ENCODE data around the gene LSAMP. TPM values are rescaled to one million over a fixed set of nuclear protein-coding genes. Genes with fewer than 3 reads are reported as not detected.
A peak's percentile ranks its signal among the peaks of the same experiment; 100 is the strongest.

Gene LSAMP
- total RNA-seq, 1 experiment from 2014 or later: 0.15 TPM

- Histone ChIP-seq H2AFZ (ENCODE audit: low read length) (no peak overlapping the region), H3K9me3 (ENCODE audit: low read length) (no peaks in the 10 kb centered on the region), H3K4me2 (ENCODE audit: low read length) (no peak overlapping the region), H3K9ac (ENCODE audit: low read length) (no peak overlapping the region), H3K4me3 (ENCODE audit: low read length) (peak overlapping the region; percentile 32; the same call in 1 of the 2 replicates), H3K4me1 (ENCODE audit: insufficient read depth, low read length) (peaks cover 8% of the 10 kb centered on the region; the same call in 1 of the 2 replicates), H3K36me3 (ENCODE audit: low read depth, low read length) (no peaks in the 10 kb centered on the region), H3K9me2 (replicated peaks; ENCODE audit: low read length) (no peaks in the 10 kb centered on the region), H3K27me3 (ENCODE audit: low read length) (peaks cover 26% of the 10 kb centered on the region; the same call in 1 of the 2 replicates), H3K27ac (ENCODE audit: low read length) (no peak overlapping the region), H3F3A (ENCODE audit: low read length, unreplicated experiment) (no peaks in the 10 kb centered on the region), H4K20me1 (ENCODE audit: low read length) (no peaks in the 10 kb centered on the region), H3K79me2 (ENCODE audit: low read length) (no peaks in the 10 kb centered on the region)
- ATAC-seq (no peak), DNase-seq (no peak)
- TF ChIP-seq EZH2 (IDR thresholded peaks at IDR 0.05; ENCODE audit: low read length, unreplicated experiment) (no peak), EZH2phosphoT487 (IDR thresholded peaks at IDR 0.05; ENCODE audit: borderline replicate concordance, low read length) (no peak), CTCF (conservative IDR thresholded peaks at IDR 0.05; ENCODE audit: low read depth, low read length) (no peak)
- intact Hi-C loops (cut with micrococcal nuclease): no loop called here
- ChIA-PET CTCF (no interaction called here), POLR2A (ENCODE audit: unreplicated experiment) (no interaction called here)
- no TSS peak for BruUV-seq (replicated peaks)
Measured at GRCh38 chr3:116444115-116444747, 1.1 kb downstream of the LSAMP start.

GRCh38 chr3:116443191-116443661, 2.1 kb downstream of the LSAMP start:
- no peak overlapping the region for H3K4me2 ChIP-seq (ENCODE audit: low read length)
- no peak overlapping the region for H3K9ac ChIP-seq (ENCODE audit: low read length)
- H3K27me3 ChIP-seq (ENCODE audit: low read length): peaks cover 26% of the 10 kb centered on the region; the same call in 1 of the 2 replicates
- H2AFZ ChIP-seq (ENCODE audit: low read length): no peak overlapping the region
- no peaks in the 10 kb centered on the region for H4K20me1 ChIP-seq (ENCODE audit: low read length)
- H3K27ac ChIP-seq (ENCODE audit: low read length): no peak overlapping the region
- no peaks in the 10 kb centered on the region for H3K36me3 ChIP-seq (ENCODE audit: low read depth, low read length)
- H3K9me2 ChIP-seq (replicated peaks; ENCODE audit: low read length): no peaks in the 10 kb centered on the region
- no peaks in the 10 kb centered on the region for H3K79me2 ChIP-seq (ENCODE audit: low read length)
- intact Hi-C loops (cut with micrococcal nuclease): no loop called here
- no peak overlapping the region for H3K4me3 ChIP-seq (ENCODE audit: low read length)
- no peak for TF ChIP-seq EZH2 (IDR thresholded peaks at IDR 0.05; ENCODE audit: low read length, unreplicated experiment)
- ChIA-PET CTCF (no interaction called here), POLR2A (ENCODE audit: unreplicated experiment) (no interaction called here)
- H3K4me1 ChIP-seq (ENCODE audit: insufficient read depth, low read length): peaks cover 8% of the 10 kb centered on the region; the same call in 1 of the 2 replicates
- no peaks in the 10 kb centered on the region for H3K9me3 ChIP-seq (ENCODE audit: low read length)
- no peak for DNase-seq
- ATAC-seq: no peak
- H3F3A ChIP-seq (ENCODE audit: low read length, unreplicated experiment): no peaks in the 10 kb centered on the region
- no TSS peak for BruUV-seq (replicated peaks)

GRCh38 chr3:116442331-116443021, 2.8 kb downstream of the LSAMP start:
- H3K36me3 ChIP-seq (ENCODE audit: low read depth, low read length): no peaks in the 10 kb centered on the region
- DNase-seq (no peak), ATAC-seq (no peak)
- no peak overlapping the region for H2AFZ ChIP-seq (ENCODE audit: low read length)
- H3K79me2 ChIP-seq (ENCODE audit: low read length): no peaks in the 10 kb centered on the region
- H3F3A ChIP-seq (ENCODE audit: low read length, unreplicated experiment): no peaks in the 10 kb centered on the region
- H3K4me2 ChIP-seq (ENCODE audit: low read length): no peak overlapping the region
- intact Hi-C loops (cut with micrococcal nuclease): no loop called here
- ChIA-PET CTCF (no interaction called here), POLR2A (ENCODE audit: unreplicated experiment) (no interaction called here)
- no peaks in the 10 kb centered on the region for H4K20me1 ChIP-seq (ENCODE audit: low read length)
- no peaks in the 10 kb centered on the region for H3K9me2 ChIP-seq (replicated peaks; ENCODE audit: low read length)
- no TSS peak for BruUV-seq (replicated peaks)
- H3K27ac ChIP-seq (ENCODE audit: low read length): no peak overlapping the region
- TF ChIP-seq EZH2phosphoT487 (IDR thresholded peaks at IDR 0.05; ENCODE audit: borderline replicate concordance, low read length) (no peak), CTCF (conservative IDR thresholded peaks at IDR 0.05; ENCODE audit: low read depth, low read length) (no peak), EZH2 (IDR thresholded peaks at IDR 0.05; ENCODE audit: low read length, unreplicated experiment) (no peak)
- no peak overlapping the region for H3K9ac ChIP-seq (ENCODE audit: low read length)
- H3K27me3 ChIP-seq (ENCODE audit: low read length): peaks cover 26% of the 10 kb centered on the region; the same call in 1 of the 2 replicates
- no peaks in the 10 kb centered on the region for H3K9me3 ChIP-seq (ENCODE audit: low read length)
- H3K4me1 ChIP-seq (ENCODE audit: insufficient read depth, low read length): peaks cover 8% of the 10 kb centered on the region; the same call in 1 of the 2 replicates
- no peak overlapping the region for H3K4me3 ChIP-seq (ENCODE audit: low read length)

Data from PC-3 (cell line).